Measurements from ENCODE around the gene FOXL2. TPM values are rescaled to one million over a fixed set of nuclear protein-coding genes. Genes with fewer than 3 reads are reported as not detected.

Gene FOXL2
- total and polyA plus RNA-seq, 8 donors = 0.02 to 0.28 (median 0.07) TPM

- WGBS, 2 donors = 53 to 54% methylated on average over 21 of the region's 21 CpGs
- H3K9me3 ChIP-seq = no peaks in the 10 kb centered on the region
- FAIRE-seq (no peak), DNase-seq (no peak), ATAC-seq (no peak)
- intact Hi-C loops (cut with DNase I) = loop anchor here in 1 of 3 donors (10.0 kb wide), 1 partner anchor 377 kb away; no protein-coding TSS in a partner anchor
- H3K36me3 ChIP-seq = no peaks in the 10 kb centered on the region
- H3K4me1 ChIP-seq = peaks cover 4 to 12% (median 7%) of the 10 kb centered on the region in 3 donors
- TF ChIP-seq, protein P1, sequence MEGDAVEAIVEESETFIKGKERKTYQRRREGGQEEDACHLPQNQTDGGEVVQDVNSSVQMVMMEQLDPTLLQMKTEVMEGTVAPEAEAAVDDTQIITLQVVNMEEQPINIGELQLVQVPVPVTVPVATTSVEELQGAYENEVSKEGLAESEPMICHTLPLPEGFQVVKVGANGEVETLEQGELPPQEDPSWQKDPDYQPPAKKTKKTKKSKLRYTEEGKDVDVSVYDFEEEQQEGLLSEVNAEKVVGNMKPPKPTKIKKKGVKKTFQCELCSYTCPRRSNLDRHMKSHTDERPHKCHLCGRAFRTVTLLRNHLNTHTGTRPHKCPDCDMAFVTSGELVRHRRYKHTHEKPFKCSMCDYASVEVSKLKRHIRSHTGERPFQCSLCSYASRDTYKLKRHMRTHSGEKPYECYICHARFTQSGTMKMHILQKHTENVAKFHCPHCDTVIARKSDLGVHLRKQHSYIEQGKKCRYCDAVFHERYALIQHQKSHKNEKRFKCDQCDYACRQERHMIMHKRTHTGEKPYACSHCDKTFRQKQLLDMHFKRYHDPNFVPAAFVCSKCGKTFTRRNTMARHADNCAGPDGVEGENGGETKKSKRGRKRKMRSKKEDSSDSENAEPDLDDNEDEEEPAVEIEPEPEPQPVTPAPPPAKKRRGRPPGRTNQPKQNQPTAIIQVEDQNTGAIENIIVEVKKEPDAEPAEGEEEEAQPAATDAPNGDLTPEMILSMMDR (IDR thresholded peaks at IDR 0.05) = no peak
- H3K27ac ChIP-seq = no peak overlapping the region
- H3K4me3 ChIP-seq = peak overlapping the region in 1 of 4 donors; percentile 51
- peaks cover 0 to 39% (median 6%) of the 10 kb centered on the region in 4 donors for H3K27me3 ChIP-seq
Measured at GRCh38 chr3:138947495-138948121, 671 bp upstream of the FOXL2 start.

DNA sequence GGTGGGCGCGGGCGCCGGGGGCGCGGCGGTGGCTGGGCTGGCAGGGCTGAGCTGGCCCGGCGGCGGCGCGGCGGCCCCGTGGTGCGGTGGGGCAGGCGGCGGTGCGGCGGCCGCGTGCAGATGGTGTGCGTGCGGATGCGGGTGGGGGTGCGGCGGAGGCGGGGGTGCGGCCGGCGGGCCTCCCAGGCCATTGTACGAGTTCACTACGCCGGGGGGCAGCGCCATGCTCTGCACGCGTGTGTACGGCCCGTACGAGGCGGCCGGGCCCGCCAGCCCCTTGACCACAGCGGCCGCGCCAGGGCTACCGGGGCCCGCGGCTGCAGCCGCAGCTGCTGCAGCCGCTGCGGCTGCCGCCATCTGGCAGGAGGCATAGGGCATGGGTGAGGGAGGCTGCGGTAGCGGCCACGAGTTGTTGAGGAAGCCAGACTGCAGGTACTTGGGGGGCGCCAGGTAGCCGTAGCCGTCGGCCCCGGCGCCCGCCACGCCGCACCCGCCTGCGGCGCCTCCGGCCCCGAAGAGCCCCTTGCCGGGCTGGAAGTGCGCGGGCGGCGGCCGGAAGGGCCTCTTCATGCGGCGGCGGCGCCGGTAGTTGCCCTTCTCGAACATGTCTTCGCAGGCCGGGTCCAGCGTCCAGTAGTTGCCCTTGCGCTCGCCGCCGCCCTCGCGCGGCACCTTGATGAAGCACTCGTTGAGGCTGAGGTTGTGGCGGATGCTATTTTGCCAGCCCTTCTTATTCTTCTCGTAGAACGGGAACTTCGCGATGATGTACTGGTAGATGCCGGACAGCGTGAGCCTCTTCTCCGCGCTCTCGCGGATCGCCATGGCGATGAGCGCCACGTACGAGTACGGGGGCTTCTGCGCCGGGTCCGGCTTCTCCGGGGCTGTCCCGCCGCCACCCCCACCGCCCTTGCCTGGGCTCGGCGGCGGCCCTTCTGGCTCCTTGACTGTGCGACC, 951 bp downstream of the FOXL2 start:
- no peak overlapping the region for H3K27ac ChIP-seq
- peak; percentile 55 to 82 (median 69) for ATAC-seq
- peaks cover 4 to 12% (median 7%) of the 10 kb centered on the region in 3 donors for H3K4me1 ChIP-seq

GRCh38 chr3:138944929-138945708, 1.8 kb downstream of the FOXL2 start:
- FAIRE-seq (no peak), ATAC-seq (peak in 1 of 4 donors; percentile 42), DNase-seq (peak in 2 of 6 donors; percentile 69 to 81)
- 7 to 13% methylated on average over 73 to 80 of the region's 80 CpGs for WGBS, 2 donors
- H3K27me3 ChIP-seq = peaks cover under 1 to 52% (median 12%) of the 10 kb centered on the region in 4 donors
- H3K36me3 ChIP-seq = no peaks in the 10 kb centered on the region
- TF ChIP-seq, protein P1 (IDR thresholded peaks at IDR 0.05) = no peak
- H3K9me3 ChIP-seq = no peaks in the 10 kb centered on the region
- intact Hi-C loops (cut with DNase I) = loop anchor here in 1 of 3 donors (10.0 kb wide), 1 partner anchor 380 kb away; no protein-coding TSS in a partner anchor
- H3K4me3 ChIP-seq = peak overlapping the region in 2 of 4 donors; percentile 38 to 51
- H3K27ac ChIP-seq = no peak overlapping the region
- H3K4me1 ChIP-seq = peaks cover 4 to 12% (median 7%) of the 10 kb centered on the region in 3 donors

More for the DNA sequence above, 951 bp downstream of the FOXL2 start:
- TF ChIP-seq, protein P1 (IDR thresholded peaks at IDR 0.05) = no peak
- DNase-seq (peak; percentile 40 to 86 (median 61)), FAIRE-seq (no peak)
- Histone ChIP-seq H3K36me3 (no peaks in the 10 kb centered on the region), H3K9me3 (no peaks in the 10 kb centered on the region), H3K4me3 (peak overlapping the region; percentile 6 to 51 (median 24)), H3K27me3 (peaks cover 0 to 43% (median 9%) of the 10 kb centered on the region in 4 donors)
- WGBS, 2 donors = 2 to 3% methylated on average over 84 to 120 of the region's 120 CpGs
- intact Hi-C loops (cut with DNase I) = loop anchor here in 1 of 3 donors (10.0 kb wide), 1 partner anchor 379 kb away; no protein-coding TSS in a partner anchor

DNA sequence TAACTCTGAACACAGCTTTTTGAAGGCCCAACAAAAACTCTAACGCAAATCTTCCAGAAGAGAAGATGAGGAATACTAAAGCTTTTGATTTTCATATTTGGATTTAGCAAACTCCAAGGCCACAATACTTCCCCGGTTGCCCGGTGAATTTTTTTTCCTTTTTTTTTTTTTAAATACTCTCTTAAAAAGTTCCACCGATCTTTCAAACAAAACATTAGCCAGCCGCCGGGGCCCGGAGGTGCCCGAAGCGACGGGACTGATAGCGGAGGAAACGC, 2.3 kb downstream of the FOXL2 start:
- TF ChIP-seq, protein P1 (IDR thresholded peaks at IDR 0.05) = no peak
- Histone ChIP-seq H3K36me3 (no peaks in the 10 kb centered on the region), H3K27ac (no peak overlapping the region), H3K4me1 (peaks cover 4 to 8% (median 7%) of the 10 kb centered on the region in 3 donors), H3K27me3 (peaks cover 5 to 53% (median 16%) of the 10 kb centered on the region in 4 donors), H3K9me3 (no peaks in the 10 kb centered on the region), H3K4me3 (peak overlapping the region in 2 of 4 donors; percentile 38 to 51)
- no peak for ATAC-seq
- no peak for DNase-seq
- 12 to 31% methylated on average over 12 of the region's 12 CpGs for WGBS, 2 donors
- no peak for FAIRE-seq
- intact Hi-C loops (cut with DNase I) = loop anchor here in 1 of 3 donors (10.0 kb wide), 1 partner anchor 380 kb away; no protein-coding TSS in a partner anchor
